MM.1S (cell line): ENCODE measurements around the gene COX15.

ENCODE experiments used
- DNase-seq: peaks from one replicate; pipeline ENCODE4 v3.0.0-alpha.2; 2015
- H2AFZ ChIP-seq: fragments of 300-600 bp; sonication (generic); 2 replicates; pipeline ENCODE4 v1.6.0; 2016; ENCODE audit warnings: antibody characterized with exemption, low read length
- H3F3A ChIP-seq: fragments of 300-600 bp; sonication (generic); 2 replicates; pipeline ENCODE4 v1.6.1; 2016; ENCODE audit warnings: mild to moderate bottlenecking, antibody characterized with exemption, low read length, moderate library complexity, mixed read lengths; ENCODE audit not compliant: insufficient read depth
- H3K27ac ChIP-seq: fragments of 300-600 bp; sonication (generic); 2 replicates; pipeline ENCODE4 v1.5.1; 2016; ENCODE audit warnings: mild to moderate bottlenecking, low read length
- H3K27me3 ChIP-seq: fragments of 300-600 bp; sonication (generic); replicated peaks from 2 replicates; pipeline ENCODE4 v1.6.0; 2016; ENCODE audit warnings: low read length; ENCODE audit not compliant: insufficient read depth
- H3K36me3 ChIP-seq: fragments of 300-600 bp; sonication (generic); replicated peaks from 2 replicates; pipeline ENCODE4 v1.6.1; 2016; ENCODE audit warnings: mild to moderate bottlenecking, low read length, mixed read lengths; ENCODE audit not compliant: insufficient read depth
- H3K4me1 ChIP-seq: fragments of 300-600 bp; sonication (generic); 2 replicates; pipeline ENCODE4 v1.6.1; 2016; ENCODE audit warnings: low read length, mixed read lengths
- H3K4me2 ChIP-seq: fragments of 300-600 bp; sonication (generic); 2 replicates; pipeline ENCODE4 v1.6.0; 2016; ENCODE audit warnings: low read depth, low read length
- H3K4me3 ChIP-seq: fragments of 300-600 bp; sonication (generic); 2 replicates; pipeline ENCODE4 v1.5.1; 2016; ENCODE audit warnings: low read length, mixed read lengths
- H3K79me2 ChIP-seq: fragments of 300-600 bp; sonication (generic); 2 replicates; pipeline ENCODE4 v1.6.1; 2016; ENCODE audit warnings: mixed run types, low read length, mixed read lengths
- H3K9ac ChIP-seq: fragments of 300-600 bp; sonication (generic); 2 replicates; pipeline ENCODE4 v1.6.1; 2016; ENCODE audit warnings: low read length, mixed read lengths
- H3K9me2 ChIP-seq: fragments of 300-600 bp; sonication (generic); replicated peaks from 2 replicates; pipeline ENCODE4 v1.6.1; 2016; ENCODE audit warnings: mild to moderate bottlenecking, low read length, mixed read lengths; ENCODE audit not compliant: insufficient read depth
- H3K9me3 ChIP-seq: fragments of 300-600 bp; sonication (generic); replicated peaks from 2 replicates; pipeline ENCODE4 v1.6.1; 2016; ENCODE audit warnings: mild to moderate bottlenecking, low read length, mixed read lengths; ENCODE audit not compliant: insufficient read depth
- H4K20me1 ChIP-seq: fragments of 300-600 bp; sonication (generic); 2 replicates; pipeline ENCODE4 v1.6.1; 2016; ENCODE audit warnings: mild to moderate bottlenecking, low read length, moderate library complexity, mixed read lengths; ENCODE audit not compliant: insufficient read depth
- CTCF ChIP-seq: fragments of 300-600 bp; sonication (generic); IDR thresholded peaks from 2 replicates; pipeline ENCODE4 v1.5.1; 2016; ENCODE audit warnings: antibody characterized with exemption, low read length, mixed read lengths
- EZH2 ChIP-seq: fragments of 300-600 bp; sonication (generic); optimal IDR thresholded peaks from 2 replicates; pipeline ENCODE3; 2017; ENCODE audit warnings: low read depth, mild to moderate bottlenecking, antibody characterized with exemption, low read length, mixed read lengths
- EZH2phosphoT487 ChIP-seq: fragments of 300-600 bp; sonication (generic); IDR thresholded peaks from 2 replicates; pipeline ENCODE4 v1.6.1; 2018; ENCODE audit warnings: antibody characterized with exemption, low read length

COX15 gene

DNA sequence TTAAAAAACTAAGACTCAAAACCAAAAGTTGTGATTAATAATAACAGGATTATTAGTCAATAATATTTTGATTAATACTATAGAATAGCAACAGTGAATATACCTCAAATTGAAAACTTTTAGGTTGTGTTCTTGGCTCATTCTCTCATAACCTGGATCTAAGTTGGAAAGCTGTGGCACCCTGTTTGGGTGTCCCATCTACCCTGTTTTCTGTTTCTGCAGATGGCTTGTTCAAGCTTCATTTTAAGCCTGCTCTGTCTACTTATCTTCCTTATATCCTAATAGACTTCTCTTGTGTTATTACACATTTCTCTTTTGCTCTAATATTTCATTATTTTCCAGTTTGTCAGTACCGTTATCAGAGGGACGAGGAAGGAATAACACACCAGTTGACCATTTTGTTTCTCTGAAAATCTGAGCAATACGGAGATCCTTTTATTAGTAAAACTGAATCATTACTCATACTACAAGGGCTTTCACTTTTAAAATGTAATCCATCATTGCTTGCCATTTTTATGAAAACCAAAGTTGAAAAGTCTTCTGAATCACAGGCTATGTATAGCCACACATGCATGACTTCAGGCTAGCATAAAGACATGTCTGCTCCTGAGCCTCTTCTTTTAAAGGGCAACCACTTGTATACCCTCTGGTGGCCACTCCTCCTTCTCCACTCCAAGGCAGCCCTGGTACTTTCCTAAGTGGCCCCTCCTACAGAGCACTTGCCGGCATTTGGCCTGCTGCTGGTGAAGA lies 22.3 kb downstream of the COX15 start:
- Histone ChIP-seq H2AFZ (no peak overlapping the region), H3F3A (no peaks in the 10 kb centered on the region), H3K4me2 (no peak overlapping the region), H3K4me1 (no peaks in the 10 kb centered on the region), H3K36me3 (no peaks in the 10 kb centered on the region; the same call in 1 of the 2 replicates), H3K27me3 (no peaks in the 10 kb centered on the region), H3K9ac (no peak overlapping the region), H3K79me2 (no peaks in the 10 kb centered on the region), H3K27ac (no peak overlapping the region), H3K9me3 (no peaks in the 10 kb centered on the region), H3K4me3 (no peak overlapping the region), H4K20me1 (no peaks in the 10 kb centered on the region), H3K9me2 (no peaks in the 10 kb centered on the region)
- no peak for DNase-seq
- no peak for TF ChIP-seq EZH2phosphoT487
- TF ChIP-seq CTCF, result no peak
- no peak for TF ChIP-seq EZH2

DNA sequence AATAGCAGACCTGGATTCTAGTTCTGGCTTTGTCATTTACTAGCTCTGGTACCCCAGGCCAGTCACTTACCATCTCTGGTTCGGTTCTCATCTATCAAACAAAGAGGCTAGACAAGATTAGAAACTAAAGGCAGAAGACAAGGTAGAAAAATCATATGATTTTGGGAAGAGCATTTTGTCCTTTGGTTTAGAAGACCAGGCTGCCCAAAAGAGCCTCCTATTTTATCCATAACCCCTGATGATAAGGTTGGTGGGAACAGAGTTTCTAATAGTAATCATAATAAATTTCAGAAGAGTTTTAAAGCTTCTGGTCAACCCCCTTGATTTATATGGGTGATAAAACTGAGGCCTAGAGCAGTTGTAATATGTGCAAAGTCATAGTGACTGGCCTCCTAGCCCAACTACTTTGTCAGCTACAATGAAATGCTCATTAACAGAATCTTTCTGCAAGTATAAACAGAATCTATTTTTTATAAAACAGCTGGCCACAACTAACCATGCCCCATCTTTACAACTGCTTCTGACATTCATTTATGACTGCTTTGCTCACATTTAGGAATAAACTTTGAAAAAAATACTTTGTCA lies 23.4 kb downstream of the COX15 start:
- TF ChIP-seq EZH2phosphoT487, result no peak
- no peak for TF ChIP-seq EZH2
- TF ChIP-seq CTCF, result no peak
- H3K9me2 ChIP-seq, result no peaks in the 10 kb centered on the region
- H3F3A ChIP-seq, result no peaks in the 10 kb centered on the region
- no peak overlapping the region for H3K27ac ChIP-seq
- H3K4me3 ChIP-seq, result no peak overlapping the region
- DNase-seq, result no peak
- no peaks in the 10 kb centered on the region for H3K36me3 ChIP-seq
- H3K79me2 ChIP-seq, result no peaks in the 10 kb centered on the region
- no peak overlapping the region for H3K4me2 ChIP-seq
- H3K9ac ChIP-seq, result no peak overlapping the region
- H3K4me1 ChIP-seq, result no peaks in the 10 kb centered on the region
- H3K27me3 ChIP-seq, result no peaks in the 10 kb centered on the region
- no peaks in the 10 kb centered on the region for H4K20me1 ChIP-seq
- H2AFZ ChIP-seq, result no peak overlapping the region
- no peaks in the 10 kb centered on the region for H3K9me3 ChIP-seq

GRCh38 chr10:99700649-99701048 lies 31.3 kb downstream of the COX15 start:
- Histone ChIP-seq H3K4me1 (no peaks in the 10 kb centered on the region), H3K4me3 (no peak overlapping the region), H3K9me3 (no peaks in the 10 kb centered on the region), H3K36me3 (no peaks in the 10 kb centered on the region), H3K79me2 (no peaks in the 10 kb centered on the region), H3K9me2 (no peaks in the 10 kb centered on the region), H3K27ac (no peak overlapping the region), H4K20me1 (no peaks in the 10 kb centered on the region), H3K27me3 (no peaks in the 10 kb centered on the region), H3K4me2 (no peak overlapping the region), H3K9ac (no peak overlapping the region), H3F3A (no peaks in the 10 kb centered on the region), H2AFZ (no peak overlapping the region)
- DNase-seq, result no peak
- TF ChIP-seq CTCF, result no peak
- no peak for TF ChIP-seq EZH2
- no peak for TF ChIP-seq EZH2phosphoT487
